GM20000 (cell line): ENCODE measurements around the gene MRPS18A.

Source experiments
- DNase-seq: peaks from one replicate; pipeline ENCODE4 v3.0.0; 2012; ENCODE audit warnings: low spot score
- CTCF ChIP-seq: IDR thresholded peaks from 2 replicates; pipeline ENCODE4 v1.5.1; 2012; ENCODE audit warnings: mild to moderate bottlenecking, control low read depth; ENCODE audit errors: extremely low read depth, missing control alignments

MRPS18A gene

GRCh38 chr6:43628393-43629103 lies 59.0 kb downstream of the MRPS18A start:
- peak; percentile 64 for DNase-seq
- TF ChIP-seq CTCF = no peak

GRCh38 chr6:43627008-43627825 lies 60.4 kb downstream of the MRPS18A start:
- no peak for DNase-seq
- no peak for TF ChIP-seq CTCF

- DNase-seq = no peak
- TF ChIP-seq CTCF = no peak
Measured at GRCh38 chr6:43625393-43625992, 62.1 kb downstream of the MRPS18A start.

- DNase-seq = no peak
- no peak for TF ChIP-seq CTCF
Measured at GRCh38 chr6:43624786-43625288, 62.8 kb downstream of the MRPS18A start.

GRCh38 chr6:43623880-43624785 lies 63.5 kb downstream of the MRPS18A start:
- DNase-seq = no peak
- no peak for TF ChIP-seq CTCF

GRCh38 chr6:43622541-43622940 lies 65.0 kb downstream of the MRPS18A start:
- DNase-seq = no peak
- no peak for TF ChIP-seq CTCF
